Sigmoid colon (tissue), 7 donors: ENCODE results near the gene KIF23. TPM values are rescaled to one million over a fixed set of nuclear protein-coding genes. Genes with fewer than 3 reads are reported as not detected.
A peak's percentile ranks its signal among the peaks of the same experiment; 100 is the strongest.

ENCODE experiments used
- DNase-seq: peaks from one replicate; pipeline ENCODE4 v3.0.0-alpha.2; 2019
- H3K27ac ChIP-seq, 4 donors: fragments of 200-600 bp; sonication (generic); one replicate each; pipeline ENCODE4 v1.5.1; 2016 to 2019; ENCODE audit warnings: mild to moderate bottlenecking in 1 of 4
- H3K27me3 ChIP-seq, 3 donors: fragments of 200-600 bp; sonication (generic); one replicate each; pipeline ENCODE4 v1.5.1; 2019; ENCODE audit warnings: mild to moderate bottlenecking in 1 of 3
- H3K36me3 ChIP-seq, 4 donors: fragments of 200-600 bp; sonication (generic); one replicate each; pipeline ENCODE4 v1.5.1; 2016 to 2019
- H3K4me1 ChIP-seq, 4 donors: fragments of 200-600 bp; sonication (generic); one replicate each; pipeline ENCODE4 v1.5.1; 2017 to 2019
- H3K4me3 ChIP-seq, 4 donors: fragments of 200-600 bp; sonication (generic); one replicate each; pipeline ENCODE4 v1.5.1; 2017 to 2019; ENCODE audit warnings: mild to moderate bottlenecking in 2 of 4, moderate library complexity in 1 of 4
- H3K9me3 ChIP-seq, 4 donors: fragments of 200-600 bp in 3 of 4; sonication (generic) in 3 of 4; one replicate each; pipeline versions ENCODE4 v1.5.1 to v1.6.1; 2013 to 2019
- EP300 ChIP-seq, 4 donors: sonication (generic); formaldehyde crosslinking; IDR thresholded peaks; one replicate each; pipeline ENCODE4 v1.6.1; 2017; ENCODE audit warnings: antibody characterized with exemption in 4 of 4
- POLR2A ChIP-seq, 2 donors: fragments of 450-650 bp; IDR thresholded peaks; one replicate each; pipeline ENCODE4 v1.6.1; 2016; ENCODE audit warnings: antibody characterized with exemption in 2 of 2, mild to moderate bottlenecking in 2 of 2, moderate library complexity in 2 of 2
- POLR2AphosphoS5 ChIP-seq, 4 donors: sonication (generic); formaldehyde crosslinking; IDR thresholded peaks; one replicate each; pipeline ENCODE4 v1.6.1; 2017; ENCODE audit warnings: antibody characterized with exemption in 4 of 4
- WGBS, 2 donors: extraction: QIAGEN DNeasy Blood & Tissue Kit; methylation state at CpG; one replicate each; pipeline ENCODE4 v1.1.7; 2013; 5-methylcytosine and 5-hydroxymethylcytosine counted together
- intact Hi-C: fragments of 100-400 bp; cut with DNase I; formaldehyde crosslinking; loops from one replicate; pipeline ENCODE4 v1.15.1; 2023
- polyA plus RNA-seq, 3 donors: library from polyadenylated mRNA; stranded (reverse); fragments of 200-250 nt; gene quantifications; one replicate each; pipeline ENCODE4 v1.2.3, GENCODE V29; 2013
- total RNA-seq, 4 donors: library from RNA; depleted of rRNA; stranded (reverse); fragments of >200 nt; gene quantifications; one replicate each; pipeline ENCODE4 v1.1.0, GENCODE V29; 2016
- TF ChIP-seq, protein P1 (sequence below), 4 experiments: fragments of 450-650 bp in 3 of 4; fragments of 200-600 bp in 1 of 4; IDR thresholded peaks; one replicate each; pipeline ENCODE4 v1.5.1; 2016 to 2019; ENCODE audit warnings: antibody characterized with exemption in 4 of 4, mild to moderate bottlenecking in 3 of 4, moderate library complexity in 2 of 4
- donor health status: healthy with polysubstance abuse.
- donor health status: Bipolar disorder and iron deficiency.
- donor health status: healthy.

KIF23 gene
- total and polyA plus RNA-seq, 7 donors: 0.16 to 10.8 (median 2.1) TPM

DNA sequence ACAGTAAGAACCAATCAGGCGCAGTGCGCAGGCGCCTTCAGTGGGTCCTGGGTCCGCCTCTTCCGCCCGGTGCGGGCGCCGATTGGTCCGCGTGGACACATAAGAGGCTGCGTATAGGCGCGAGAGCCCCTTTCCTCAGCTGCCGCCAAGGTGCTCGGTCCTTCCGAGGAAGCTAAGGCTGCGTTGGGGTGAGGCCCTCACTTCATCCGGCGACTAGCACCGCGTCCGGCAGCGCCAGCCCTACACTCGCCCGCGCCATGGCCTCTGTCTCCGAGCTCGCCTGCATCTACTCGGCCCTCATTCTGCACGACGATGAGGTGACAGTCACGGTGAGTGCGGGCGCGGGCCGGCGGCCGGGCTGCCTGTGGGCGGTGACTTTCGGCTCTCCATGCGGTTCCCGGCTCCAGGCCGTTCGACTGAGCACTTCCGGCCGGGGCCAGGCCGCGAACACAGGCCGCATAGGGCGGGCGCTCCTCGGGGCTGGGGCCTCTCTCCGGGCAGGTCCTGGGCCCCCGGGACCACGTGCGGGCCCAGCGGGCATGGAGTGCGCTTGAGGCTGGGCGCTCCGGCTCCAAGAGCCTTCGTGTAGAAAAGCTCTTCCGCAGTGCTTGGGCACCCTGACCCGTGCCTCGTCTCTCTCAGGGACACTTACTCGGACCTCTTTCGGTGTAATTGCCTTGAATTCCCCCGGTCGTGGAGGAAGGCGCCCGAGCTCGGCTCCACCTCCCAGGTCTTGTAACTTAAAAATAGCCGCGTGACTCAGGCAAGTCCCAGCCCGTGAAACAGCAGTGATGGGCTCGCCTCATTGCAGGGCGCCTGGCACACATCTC is 38.8 kb downstream of the KIF23 start, which contains the start of gene RPLP1:
Gene RPLP1 (plus strand): TSS at position 127 of the 830 bp plus-strand sequence. CDS start 131 bp downstream, at position 258.
- peak; percentile 99 for TF ChIP-seq POLR2AphosphoS5 (IDR thresholded peaks at IDR 0.05)
- TF ChIP-seq POLR2A (IDR thresholded peaks at IDR 0.05): peak; percentile 88 to 89
- TF ChIP-seq, protein P1, sequence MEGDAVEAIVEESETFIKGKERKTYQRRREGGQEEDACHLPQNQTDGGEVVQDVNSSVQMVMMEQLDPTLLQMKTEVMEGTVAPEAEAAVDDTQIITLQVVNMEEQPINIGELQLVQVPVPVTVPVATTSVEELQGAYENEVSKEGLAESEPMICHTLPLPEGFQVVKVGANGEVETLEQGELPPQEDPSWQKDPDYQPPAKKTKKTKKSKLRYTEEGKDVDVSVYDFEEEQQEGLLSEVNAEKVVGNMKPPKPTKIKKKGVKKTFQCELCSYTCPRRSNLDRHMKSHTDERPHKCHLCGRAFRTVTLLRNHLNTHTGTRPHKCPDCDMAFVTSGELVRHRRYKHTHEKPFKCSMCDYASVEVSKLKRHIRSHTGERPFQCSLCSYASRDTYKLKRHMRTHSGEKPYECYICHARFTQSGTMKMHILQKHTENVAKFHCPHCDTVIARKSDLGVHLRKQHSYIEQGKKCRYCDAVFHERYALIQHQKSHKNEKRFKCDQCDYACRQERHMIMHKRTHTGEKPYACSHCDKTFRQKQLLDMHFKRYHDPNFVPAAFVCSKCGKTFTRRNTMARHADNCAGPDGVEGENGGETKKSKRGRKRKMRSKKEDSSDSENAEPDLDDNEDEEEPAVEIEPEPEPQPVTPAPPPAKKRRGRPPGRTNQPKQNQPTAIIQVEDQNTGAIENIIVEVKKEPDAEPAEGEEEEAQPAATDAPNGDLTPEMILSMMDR (IDR thresholded peaks at IDR 0.05): no peak
- WGBS, 2 donors: 0% methylated on average over 77 of the region's 77 CpGs
- intact Hi-C loops: loop anchor here (1.0 to 5.0 kb wide), 3 partner anchors 9 to 646 kb away; partner anchors contain the start of gene KIF23
- Histone ChIP-seq H3K27me3 (no peaks in the 10 kb centered on the region), H3K9me3 (no peaks in the 10 kb centered on the region), H3K4me3 (peak within 1 kb of the TSS; percentile 79 to 92 (median 88)), H3K4me1 (peaks cover 0 to 37% (median 28%) of the 10 kb centered on the region in 4 donors), H3K27ac (peak within 1 kb of the TSS; percentile 94 to 97 (median 96)), H3K36me3 (peaks cover 10 to 37% (median 11%) of the 10 kb centered on the region in 4 donors)
- DNase-seq: peak; percentile 99

DNA sequence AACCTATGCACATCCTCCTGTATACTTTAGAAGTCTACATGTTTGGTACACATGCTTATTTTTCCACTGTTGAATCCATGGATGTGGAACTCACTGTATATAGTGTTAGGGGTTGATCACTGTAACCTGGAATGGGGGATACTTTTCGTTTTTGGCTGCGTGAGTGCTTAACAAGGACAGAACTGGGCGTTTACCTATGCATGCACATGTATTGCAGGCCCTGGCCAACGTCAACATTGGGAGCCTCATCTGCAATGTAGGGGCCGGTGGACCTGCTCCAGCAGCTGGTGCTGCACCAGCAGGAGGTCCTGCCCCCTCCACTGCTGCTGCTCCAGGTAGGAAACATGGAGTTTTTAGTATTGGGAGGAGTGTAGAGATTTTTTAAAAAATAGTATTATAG is 40.8 kb downstream of the KIF23 start:
- peak overlapping the region in 1 of 4 donors; percentile 92 for H3K4me3 ChIP-seq
- peaks cover 10 to 37% (median 11%) of the 10 kb centered on the region in 4 donors for H3K36me3 ChIP-seq
- WGBS, 2 donors: 10 to 42% methylated on average over 5 of the region's 5 CpGs
- no peak for DNase-seq
- H3K27ac ChIP-seq: peak overlapping the region in 3 of 4 donors; percentile 21 to 97 (median 97)
- no peak for TF ChIP-seq POLR2AphosphoS5 (IDR thresholded peaks at IDR 0.05)
- no peak for TF ChIP-seq EP300 (IDR thresholded peaks at IDR 0.05)
- no peak for TF ChIP-seq POLR2A (IDR thresholded peaks at IDR 0.05)
- TF ChIP-seq, protein P1 (IDR thresholded peaks at IDR 0.05): no peak
- intact Hi-C loops: loop anchor here (5.0 kb wide), 1 partner anchor 43 kb away; the partner anchor contains the start of gene KIF23
- H3K4me1 ChIP-seq: peaks cover 0 to 47% (median 28%) of the 10 kb centered on the region in 4 donors
- no peaks in the 10 kb centered on the region for H3K27me3 ChIP-seq
- no peaks in the 10 kb centered on the region for H3K9me3 ChIP-seq

DNA sequence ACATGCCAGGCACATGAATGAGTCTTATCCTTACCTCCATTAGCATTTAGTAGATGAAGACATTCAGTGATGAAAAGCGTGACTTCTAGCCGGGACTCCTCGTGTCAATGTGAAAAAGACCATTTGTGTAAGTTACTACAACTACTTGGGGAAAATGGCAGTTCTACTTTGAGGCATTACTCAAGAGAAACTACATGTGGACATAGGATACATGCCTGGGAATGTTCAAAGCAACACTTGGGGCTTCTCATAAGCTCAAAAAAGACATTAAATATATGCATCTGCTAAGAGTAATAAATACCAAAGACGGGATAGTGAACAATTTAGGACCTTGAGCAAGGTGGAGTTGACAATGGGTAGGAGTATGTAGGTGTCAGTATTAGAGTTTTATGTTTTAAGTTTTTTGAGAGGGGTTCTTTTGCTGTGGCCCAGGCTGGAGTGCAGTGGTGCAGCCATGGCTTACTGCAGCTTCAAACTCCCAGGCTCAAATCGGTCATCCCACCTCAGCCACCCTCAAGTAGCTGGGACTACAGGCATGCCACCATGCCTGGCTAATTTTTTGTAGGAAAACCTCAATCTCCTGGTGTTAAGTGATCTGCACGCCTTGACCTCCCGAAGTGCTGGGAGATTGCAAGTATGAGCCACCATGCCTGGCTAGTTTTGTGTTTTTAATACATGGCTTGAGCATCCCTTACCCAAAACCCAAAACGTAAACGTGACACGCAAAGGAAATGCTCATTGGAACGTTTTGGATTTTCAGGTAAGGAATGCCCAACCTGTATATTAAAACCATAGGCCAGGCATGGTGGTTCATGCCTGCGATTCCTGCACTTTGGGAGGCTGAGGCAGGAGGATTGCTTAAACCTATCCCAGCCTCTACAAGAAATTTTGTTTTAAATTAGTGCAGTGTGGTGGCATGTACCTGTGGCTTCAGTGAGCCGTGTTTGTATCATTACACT is 42.3 kb downstream of the KIF23 start:
- Histone ChIP-seq H3K9me3 (no peaks in the 10 kb centered on the region), H3K27ac (peak overlapping the region in 2 of 4 donors; percentile 6), H3K27me3 (no peaks in the 10 kb centered on the region), H3K4me1 (peaks cover 0 to 58% (median 33%) of the 10 kb centered on the region in 4 donors), H3K4me3 (no peak overlapping the region), H3K36me3 (peaks cover 10 to 37% (median 11%) of the 10 kb centered on the region in 4 donors)
- 86 to 89% methylated on average over 13 of the region's 13 CpGs for WGBS, 2 donors
- DNase-seq: no peak
- intact Hi-C loops: no loop called here
- TF ChIP-seq EP300 (IDR thresholded peaks at IDR 0.05): no peak
- no peak for TF ChIP-seq POLR2A (IDR thresholded peaks at IDR 0.05)
- TF ChIP-seq, protein P1 (IDR thresholded peaks at IDR 0.05): no peak
- TF ChIP-seq POLR2AphosphoS5 (IDR thresholded peaks at IDR 0.05): no peak
